GM19351 (cell line): Measurements from ENCODE around the gene RBM17.
"Not testable (repeated sequence)": the region's sequence is repeated elsewhere in the genome, so short reads cannot be mapped to it uniquely, and the experiment has no call there.

Source experiments
- ATAC-seq: cut with Tn5 transposase; IDR thresholded peaks from one replicate; pipeline ENCODE4 v1.9.1; 2021; ENCODE audit warnings: mild to moderate bottlenecking, moderate library complexity; ENCODE audit not compliant: unreplicated experiment

Gene RBM17

DNA sequence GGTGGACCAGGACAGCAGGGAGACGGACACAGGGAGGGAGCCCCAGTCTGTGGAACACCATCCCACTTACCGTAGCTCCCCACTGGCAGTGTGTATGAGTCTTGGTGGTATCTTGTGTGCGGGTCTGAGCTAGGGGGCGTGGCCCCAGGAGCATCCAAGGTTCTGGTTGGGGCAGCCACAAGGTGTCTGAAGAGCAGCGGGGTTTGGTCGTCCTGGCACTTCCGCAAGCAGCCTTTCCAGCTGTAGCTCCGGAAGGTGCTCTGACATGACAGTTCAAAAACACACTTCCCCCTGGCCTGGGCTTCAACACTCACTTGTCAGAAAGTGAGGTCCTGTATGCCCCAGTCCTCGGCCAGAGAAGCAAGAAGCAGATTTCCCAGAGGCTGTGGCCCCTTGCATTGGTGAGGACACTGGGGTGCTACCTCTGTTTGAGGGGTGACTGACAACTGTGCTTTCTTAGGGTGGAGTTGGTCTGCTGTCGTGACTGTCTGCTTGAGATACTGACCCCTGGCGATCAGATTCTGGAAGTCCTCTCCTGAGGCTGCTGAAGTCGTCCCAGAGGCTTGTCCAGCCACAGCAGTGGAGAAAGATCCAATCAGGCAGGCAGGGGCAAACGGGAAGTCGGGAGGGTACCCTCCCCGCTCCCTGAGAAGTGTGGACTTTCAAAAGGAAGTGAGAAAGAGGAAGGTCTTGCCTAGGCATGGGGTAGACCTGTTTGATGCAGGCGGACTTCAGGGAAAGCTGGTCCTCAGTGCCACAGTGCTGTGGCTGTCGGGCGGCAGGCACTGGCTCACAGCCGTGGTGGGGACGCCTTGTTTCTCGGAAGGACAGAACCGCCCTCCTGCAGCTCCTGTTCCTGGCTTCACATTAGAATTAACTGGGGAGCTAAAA lies 62.5 kb downstream of the RBM17 start:
- peak; percentile 88 for ATAC-seq

- no peak for ATAC-seq
Measured at GRCh38 chr10:6153845-6154244, 65.0 kb downstream of the RBM17 start.

DNA sequence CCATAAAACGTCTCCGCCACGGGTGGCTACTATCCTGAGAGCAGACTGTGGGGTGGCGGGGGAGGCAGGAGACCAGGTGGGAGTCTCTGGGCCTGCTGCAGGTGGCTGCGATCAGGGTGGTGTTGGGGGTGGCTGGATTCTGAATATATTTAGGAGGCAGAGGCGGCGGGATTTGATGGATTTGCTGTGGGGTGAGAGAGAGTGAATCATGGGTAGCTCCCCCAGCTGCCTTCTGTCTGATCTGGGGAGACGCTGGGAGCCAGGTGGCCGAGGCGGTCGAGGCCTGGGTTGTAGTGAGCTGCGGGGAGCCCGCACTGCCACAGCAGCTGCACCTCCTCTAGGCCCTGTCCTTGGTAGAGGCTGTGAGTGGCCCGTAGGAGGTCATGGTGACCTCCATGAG lies 65.7 kb downstream of the RBM17 start:
- no peak for ATAC-seq

DNA sequence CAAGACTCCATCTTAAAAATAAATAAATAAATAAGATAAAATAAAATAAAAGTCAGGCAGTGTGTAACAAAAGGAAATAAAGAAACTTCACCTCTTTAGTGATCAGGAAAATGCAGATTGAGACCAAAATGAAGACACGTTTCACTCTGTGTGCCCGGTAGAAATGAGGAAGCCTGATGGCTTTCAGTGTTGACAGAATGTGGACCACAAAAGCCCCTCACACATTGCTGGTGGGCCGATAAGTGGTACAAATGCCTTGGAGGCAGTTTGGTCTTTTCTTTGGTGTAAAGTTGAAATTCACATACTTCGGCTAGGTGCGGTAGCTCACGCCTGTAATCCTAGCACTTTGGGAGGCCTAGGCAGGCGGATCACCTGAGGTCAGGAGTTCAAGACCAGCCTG lies 69.4 kb downstream of the RBM17 start:
- no peak for ATAC-seq

- ATAC-seq: no peak
Measured at GRCh38 chr10:6161921-6162320, 73.1 kb downstream of the RBM17 start.

GRCh38 chr10:6162589-6163356 lies 73.9 kb downstream of the RBM17 start:
- ATAC-seq: no peak

GRCh38 chr10:6163364-6164270 lies 74.8 kb downstream of the RBM17 start:
- peak; percentile 92 for ATAC-seq

- no peak for ATAC-seq
Measured at GRCh38 chr10:6164271-6165095, 75.6 kb downstream of the RBM17 start.

DNA sequence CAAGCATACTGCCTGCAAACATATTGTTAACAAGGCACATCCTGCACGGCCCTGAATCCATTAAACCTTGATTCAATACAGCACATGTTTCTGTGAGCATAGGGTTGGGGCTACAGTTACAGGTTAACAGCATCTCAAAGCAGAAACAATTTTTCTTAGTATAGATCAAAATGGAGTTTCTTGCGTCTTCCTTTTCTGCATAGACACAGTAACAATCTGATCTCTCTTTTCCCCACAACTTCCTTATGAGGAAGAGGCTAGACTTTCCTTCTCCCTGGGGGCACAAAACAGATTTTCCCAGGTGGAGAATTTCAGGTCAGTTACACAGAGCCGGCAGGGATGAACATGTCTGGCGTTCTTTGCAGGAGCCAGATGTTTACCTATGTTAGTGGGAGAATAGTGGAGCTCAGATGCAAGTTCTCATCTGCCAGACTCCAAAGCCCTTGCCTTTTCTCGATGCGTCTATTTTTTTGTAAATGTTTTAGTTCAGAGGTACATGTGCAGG lies 76.4 kb downstream of the RBM17 start:
- ATAC-seq: no peak

DNA sequence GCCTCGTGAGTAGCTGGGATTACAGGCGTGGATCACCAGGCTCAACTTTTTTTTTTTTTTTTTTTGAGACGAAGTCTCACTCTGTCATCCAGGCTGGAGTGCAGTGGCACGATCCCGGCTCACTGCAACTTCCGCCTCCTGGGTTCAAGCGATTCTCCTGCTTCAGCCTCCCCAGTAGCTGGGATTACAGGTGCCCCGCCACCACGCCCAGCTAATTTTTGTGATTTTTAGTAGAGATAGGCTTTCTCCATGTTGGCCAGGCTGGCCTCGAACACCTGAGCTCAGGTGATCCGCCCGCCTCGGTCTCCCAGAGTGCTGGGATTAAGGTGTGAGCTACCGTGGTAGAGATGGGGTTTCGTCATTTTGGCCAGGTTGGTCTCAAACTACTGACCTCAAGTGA lies 77.1 kb downstream of the RBM17 start:
- not testable (repeated sequence) for ATAC-seq
